Skin of body (tissue), 3 donors: ENCODE data around the gene SEMA4B. TPM values are rescaled to one million over a fixed set of nuclear protein-coding genes. Genes with fewer than 3 reads are reported as not detected.
"Not testable (repeated sequence)": the region's sequence is repeated elsewhere in the genome, so short reads cannot be mapped to it uniquely, and the experiment has no call there.

Experiments used
- DNase-seq: peaks from one replicate; lab custom pipeline; 2025; lab: John Stamatoyannopoulos, UW
- small RNA-seq: library from RNA; depleted of rRNA; stranded (forward); fragments of <200 nt; gene quantifications from one replicate; pipeline ENCODE3, GENCODE V24; 2014; ENCODE audit warnings: low replicate concordance
- total RNA-seq: library from RNA; depleted of rRNA; stranded (reverse); fragments of >200 nt; gene quantifications from one replicate; pipeline ENCODE4 v1.2.3, GENCODE V29; 2014

The SEMA4B gene
- total RNA-seq, 1 donor from 2014 or later = 38.7 TPM

DNA sequence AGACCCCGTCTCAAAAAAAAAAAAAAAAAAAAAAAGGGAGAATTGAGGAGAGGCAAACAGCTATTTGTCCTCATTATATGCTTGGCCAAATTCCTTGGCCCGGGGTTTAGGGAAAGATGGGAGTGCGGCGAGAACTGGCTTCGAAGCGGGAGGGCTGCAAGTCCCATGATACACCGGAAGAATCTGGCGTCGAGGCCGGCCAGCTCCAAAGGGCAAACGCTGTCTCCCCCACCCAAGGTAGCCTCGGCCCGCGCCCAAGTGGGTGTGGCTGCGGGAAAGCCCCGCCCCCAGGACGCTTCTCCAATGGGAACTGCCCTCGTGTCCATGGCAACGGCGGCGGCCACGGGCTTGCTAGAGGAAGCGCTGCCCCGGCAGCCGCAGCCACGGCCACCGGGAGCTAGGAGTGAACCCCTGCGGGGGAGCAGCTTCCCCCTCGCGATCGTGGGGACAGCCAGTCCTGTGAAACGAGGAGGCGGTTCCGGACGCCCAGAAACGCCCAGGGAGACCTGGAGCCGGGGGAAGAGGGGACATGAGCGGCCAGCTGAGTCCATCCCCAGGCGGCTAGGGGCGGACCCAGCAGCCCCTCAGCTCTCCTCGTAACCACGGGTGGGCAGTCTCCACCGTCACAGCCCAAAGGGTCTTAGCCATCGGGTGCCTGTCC, 48.2 kb downstream of the SEMA4B start, which contains the start of gene TTLL13:
Gene TTLL13, plus strand, starts transcription at position 354 of the 661 bp plus-strand sequence. CDS start 1,075 bp downstream, outside the sequence.
- peak; percentile 45 for DNase-seq

GRCh38 chr15:90257776-90258175, 56.6 kb downstream of the SEMA4B start:
- DNase-seq = no peak

- DNase-seq = no peak
These were observed 58.4 kb downstream of the SEMA4B start for GRCh38 chr15:90259524-90259923.

DNA sequence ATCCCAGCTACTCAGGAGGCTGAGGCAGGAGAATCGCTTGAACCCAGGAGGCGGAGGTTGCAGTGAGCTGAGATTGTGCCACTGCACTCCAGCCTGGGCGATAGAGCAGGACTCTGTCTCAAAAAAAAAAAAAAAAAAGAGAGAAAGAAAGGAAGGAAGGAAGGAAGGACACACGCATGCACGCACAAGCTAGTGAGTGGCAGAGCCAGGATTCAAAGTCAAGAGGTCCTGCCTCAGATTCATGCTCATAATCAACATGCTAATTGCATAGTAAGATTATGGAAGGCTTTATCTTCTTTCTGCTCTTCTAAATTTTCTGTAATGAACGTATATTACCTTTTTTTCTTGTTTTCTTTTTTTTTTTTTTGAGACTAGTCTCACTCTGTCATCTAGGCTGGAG, 59.6 kb downstream of the SEMA4B start:
- not testable (repeated sequence) for DNase-seq

GRCh38 chr15:90261811-90262210, 60.7 kb downstream of the SEMA4B start:
- DNase-seq = no peak

DNA sequence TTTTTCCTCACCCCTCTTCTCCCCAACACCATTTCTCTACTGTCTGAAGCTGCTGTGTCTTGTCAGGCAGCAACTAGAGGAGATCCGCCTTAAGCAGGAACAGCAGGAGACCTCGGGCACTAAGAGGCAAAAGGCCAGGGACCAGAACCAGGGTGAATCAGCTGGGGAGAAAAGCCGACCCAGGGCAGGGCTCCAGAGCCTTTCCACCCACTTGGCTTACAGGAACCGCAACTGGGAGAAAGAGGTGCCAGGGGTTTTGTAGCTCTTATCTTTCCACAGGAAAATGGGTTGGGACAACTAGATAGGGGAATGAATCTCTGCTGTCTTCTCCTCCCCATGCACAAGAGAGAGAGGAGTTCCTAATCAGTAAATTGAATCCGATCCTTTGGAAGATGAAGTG, 61.3 kb downstream of the SEMA4B start:
- no peak for DNase-seq

DNA sequence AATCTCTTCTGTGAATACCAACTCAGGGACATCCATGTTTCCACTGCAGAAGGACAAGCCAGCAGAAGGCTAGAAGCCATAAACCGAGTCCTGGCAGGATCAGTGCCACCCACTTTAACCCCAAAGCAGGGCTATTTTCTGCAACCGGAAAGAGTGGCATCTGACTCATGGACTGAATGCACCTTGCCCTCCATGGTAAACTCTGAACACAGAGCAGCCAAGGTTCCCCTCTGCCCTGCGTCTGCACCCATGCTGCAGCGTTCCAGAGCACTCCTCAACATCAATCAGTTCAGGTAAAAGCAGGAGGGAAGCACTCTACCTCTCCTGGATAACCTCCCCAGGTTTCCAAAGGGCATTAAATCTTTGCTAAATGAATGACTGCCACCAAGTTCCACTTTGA, 63.5 kb downstream of the SEMA4B start:
- no peak for DNase-seq

GRCh38 chr15:90265271-90266060, 64.3 kb downstream of the SEMA4B start, which contains the start of gene NGRN:
NGRN (plus strand) TSS chr15:90265672; CDS start chr15:90265713, 41 bp downstream.
- peak; percentile 90 for DNase-seq

DNA sequence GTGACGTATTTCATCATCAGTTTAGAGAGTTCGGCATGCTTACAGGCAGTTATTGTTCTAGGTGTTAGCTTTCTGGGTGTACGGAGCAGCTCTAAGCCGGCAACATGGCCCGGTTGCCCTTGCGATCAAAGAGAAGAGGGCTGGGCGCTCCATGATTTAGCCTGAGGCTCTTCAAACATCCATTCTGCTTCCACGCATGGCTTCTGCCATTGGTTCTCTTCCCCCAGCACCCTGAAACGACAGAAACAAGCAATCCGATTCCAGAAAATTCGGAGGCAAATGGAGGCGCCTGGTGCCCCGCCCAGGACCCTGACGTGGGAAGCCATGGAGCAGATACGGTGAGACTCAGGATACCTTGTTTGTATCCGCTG, 64.9 kb downstream of the SEMA4B start:
- peak; percentile 56 for DNase-seq

DNA sequence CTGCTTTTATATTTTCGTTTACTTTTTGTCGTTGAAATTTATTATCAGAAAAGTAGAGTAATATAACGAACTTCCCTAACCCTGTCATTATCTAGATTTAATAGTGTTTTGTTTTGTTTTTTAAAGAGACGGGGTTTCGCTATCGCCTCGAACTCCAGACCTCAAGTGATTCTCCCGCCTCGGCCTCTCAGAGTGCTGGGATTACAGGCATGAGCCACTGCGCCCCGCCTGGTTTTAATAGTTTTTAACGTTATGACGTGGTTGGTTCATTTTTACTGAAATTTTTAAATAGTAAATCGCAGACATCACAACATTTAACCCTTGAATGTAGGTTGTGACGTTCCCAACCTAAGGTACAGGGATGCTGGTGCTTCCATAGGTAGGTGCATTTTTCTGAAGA, 65.4 kb downstream of the SEMA4B start:
- peak; percentile 19 for DNase-seq

GRCh38 chr15:90268415-90268814, 67.3 kb downstream of the SEMA4B start:
- DNase-seq = no peak

- no peak for DNase-seq
These were observed 69.5 kb downstream of the SEMA4B start for GRCh38 chr15:90270502-90271150.

GRCh38 chr15:90271459-90272166, 70.5 kb downstream of the SEMA4B start:
- DNase-seq = no peak

- DNase-seq = not testable (repeated sequence)
These were observed 77.3 kb downstream of the SEMA4B start for GRCh38 chr15:90278467-90278866.

Small RNA genes within 50 kb of the gene (small RNA-seq; reads per million reads assigned to genes)
- gene RN7SL346P = not detected

Other genes with a start within 250 kb of the SEMA4B start
- 7.4 TPM for gene ZNF710, start 200.0 kb upstream of the SEMA4B start, total RNA-seq
- 77.6 TPM for gene IDH2, start 98.9 kb upstream of the SEMA4B start, total RNA-seq
- gene CIB1, start 32.6 kb downstream of the SEMA4B start, total RNA-seq = 16.3 TPM
- gene GDPGP1, start 32.9 kb downstream of the SEMA4B start, total RNA-seq = 2.6 TPM
- gene TTLL13, start 48.2 kb downstream of the SEMA4B start, total RNA-seq = not detected
- gene NGRN, start 64.3 kb downstream of the SEMA4B start, total RNA-seq = 51.8 TPM
- gene ZNF774, start 151.0 kb downstream of the SEMA4B start, total RNA-seq = 1.3 TPM
- 224 TPM for gene IQGAP1, start 186.9 kb downstream of the SEMA4B start, total RNA-seq